Stimulated activated CD4-positive, alpha-beta T cell treated with anti-CD3 and anti-CD28 coated beads, Interleukin-2, amount 100 ng/mL, for 4 hours (primary cell): ENCODE measurements around the gene CD52.

ENCODE experiments used
- DNase-seq: peaks from one replicate; pipeline ENCODE4 v3.0.0-alpha.2; 2020; ENCODE audit warnings: low read depth

CD52 gene

GRCh38 chr1:26335774-26336476 is 18.2 kb downstream of the CD52 start:
- DNase-seq: no peak

- peak; percentile 85 for DNase-seq
These were observed 18.9 kb downstream of the CD52 start for GRCh38 chr1:26336477-26337205.

DNA sequence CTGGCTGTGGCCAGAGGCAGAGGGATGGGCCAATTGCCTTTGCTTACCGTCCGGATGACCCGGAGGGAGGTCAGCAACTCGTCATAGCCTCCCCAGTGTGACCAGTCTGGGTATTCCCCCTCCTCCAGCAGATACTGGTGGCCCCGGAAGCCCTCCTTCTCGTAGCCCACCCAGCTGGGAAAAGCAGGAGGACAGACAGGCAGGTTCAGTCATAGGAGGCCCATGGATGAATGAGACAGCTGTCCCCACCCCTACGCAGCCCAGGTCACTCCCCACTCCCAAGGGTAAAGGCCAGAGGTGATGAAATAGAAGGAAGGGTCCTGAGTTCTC is 19.4 kb downstream of the CD52 start:
- no peak for DNase-seq

GRCh38 chr1:26337625-26338024 is 19.9 kb downstream of the CD52 start:
- DNase-seq: no peak

DNA sequence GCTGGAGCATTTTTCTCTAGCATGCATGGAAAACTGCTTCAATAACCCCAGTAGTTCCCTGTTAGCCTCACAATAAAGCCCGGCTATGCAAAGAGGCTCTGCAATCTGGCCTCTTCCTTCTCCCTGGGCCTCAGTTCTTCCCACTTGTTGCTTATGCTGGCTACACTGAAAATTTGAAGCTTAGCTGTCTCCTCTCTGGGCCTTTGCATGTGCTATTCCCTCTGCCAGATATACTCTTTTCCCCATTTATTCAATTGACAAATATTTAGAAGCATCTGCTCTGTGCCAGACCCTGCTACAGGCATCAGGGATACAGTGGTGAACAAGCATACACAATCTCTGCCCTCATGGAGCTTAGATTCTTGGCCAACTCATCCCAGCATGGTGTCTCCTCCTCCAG is 20.9 kb downstream of the CD52 start:
- no peak for DNase-seq

DNA sequence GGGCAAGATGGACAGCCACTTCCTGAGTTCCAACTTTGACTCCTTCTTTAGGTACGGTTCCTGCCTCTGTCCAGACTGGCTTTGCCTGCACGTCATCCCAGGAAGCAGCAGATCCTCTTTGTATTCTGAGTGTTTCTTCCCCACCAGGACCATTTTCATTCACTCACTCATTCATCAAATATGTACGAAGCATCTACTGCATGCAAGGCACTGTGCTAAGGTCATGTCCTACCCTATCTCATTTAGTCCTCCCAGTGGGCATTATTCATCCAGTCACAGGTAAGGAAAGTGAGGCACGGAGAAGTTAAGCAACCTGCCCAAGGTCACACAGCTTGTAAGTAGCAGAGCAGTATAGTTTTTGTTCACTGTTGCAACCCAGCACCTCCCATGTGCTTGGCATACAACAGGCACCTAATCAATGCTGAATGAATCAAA is 22.3 kb downstream of the CD52 start:
- DNase-seq: no peak

DNA sequence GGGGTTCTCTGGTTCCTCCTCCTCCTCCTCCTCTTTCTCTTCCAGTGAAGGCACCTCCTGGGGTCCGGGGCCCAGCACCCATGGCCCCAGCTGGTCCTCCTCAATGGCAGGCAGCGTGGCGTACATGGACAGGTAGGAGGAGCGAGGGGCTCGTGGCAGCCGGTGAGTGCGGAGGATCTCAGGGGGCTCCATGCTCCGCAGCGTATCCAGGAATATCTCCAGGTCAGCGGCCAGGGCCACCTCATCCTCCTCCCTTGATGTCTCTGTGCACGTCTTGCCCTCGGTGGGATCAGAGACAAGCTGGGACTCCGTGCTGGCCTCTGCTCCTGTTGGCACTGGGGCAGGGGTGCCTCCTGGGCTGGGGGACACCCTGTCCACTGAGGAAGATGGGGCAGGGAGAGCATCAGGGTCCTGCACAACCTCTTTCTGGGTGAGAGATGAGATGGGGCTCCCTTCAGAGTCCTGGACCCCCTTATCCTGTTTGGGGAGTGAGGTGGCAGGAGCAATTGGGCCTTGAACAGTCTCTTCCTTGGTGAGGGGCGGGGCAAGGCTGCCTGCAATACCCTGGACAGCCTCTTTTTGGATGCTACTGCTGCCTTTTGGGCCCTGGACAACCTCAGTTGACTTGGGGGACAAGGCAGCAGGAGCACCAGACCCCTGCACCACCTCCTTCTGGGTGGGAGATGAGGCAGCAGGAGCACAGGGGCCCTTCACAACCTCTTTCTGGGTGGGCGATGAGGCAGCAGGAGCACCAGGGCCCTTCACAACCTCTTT is 26.6 kb downstream of the CD52 start:
- no peak for DNase-seq

DNA sequence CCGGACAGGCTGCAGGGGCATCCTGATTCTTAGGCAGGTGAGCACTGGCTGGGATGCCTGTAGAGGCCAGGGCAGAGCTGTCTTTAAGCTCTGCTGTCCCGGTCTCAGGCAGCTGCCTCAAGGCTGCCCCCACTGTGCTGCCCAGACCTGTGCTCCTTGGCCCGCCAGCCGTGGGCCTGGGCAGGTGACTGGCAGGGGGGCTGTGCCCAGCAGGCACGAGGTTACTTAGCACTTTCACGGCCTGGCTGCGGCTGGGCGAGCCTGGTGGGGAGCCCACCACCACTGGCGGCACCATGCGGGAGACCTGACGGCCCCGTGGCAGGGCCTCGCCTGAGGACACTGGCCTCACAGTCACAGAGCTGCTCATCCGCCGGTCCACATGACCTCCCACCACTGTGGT is 28.0 kb downstream of the CD52 start:
- no peak for DNase-seq

- no peak for DNase-seq
These were observed 28.7 kb downstream of the CD52 start for GRCh38 chr1:26346274-26347033.

- no peak for DNase-seq
These were observed 31.6 kb downstream of the CD52 start for GRCh38 chr1:26349188-26349876.

DNA sequence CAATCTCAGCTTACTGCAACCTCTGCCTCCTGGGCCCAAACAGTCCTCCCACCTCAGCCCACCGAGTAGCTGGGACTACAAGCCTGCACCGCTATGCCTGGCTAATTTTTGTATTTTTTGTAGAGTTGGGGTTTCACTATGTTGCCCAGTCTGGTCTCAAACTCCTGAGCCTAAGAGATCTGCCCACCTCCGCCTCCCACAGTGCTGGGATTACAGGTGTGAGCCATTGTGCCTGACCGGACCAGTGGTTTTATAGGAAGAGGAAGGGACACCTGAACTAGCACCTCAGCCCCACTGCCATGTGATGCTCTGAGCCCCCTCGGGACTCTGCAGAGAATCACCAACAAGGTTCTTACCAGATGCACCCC is 32.1 kb downstream of the CD52 start:
- no peak for DNase-seq

DNA sequence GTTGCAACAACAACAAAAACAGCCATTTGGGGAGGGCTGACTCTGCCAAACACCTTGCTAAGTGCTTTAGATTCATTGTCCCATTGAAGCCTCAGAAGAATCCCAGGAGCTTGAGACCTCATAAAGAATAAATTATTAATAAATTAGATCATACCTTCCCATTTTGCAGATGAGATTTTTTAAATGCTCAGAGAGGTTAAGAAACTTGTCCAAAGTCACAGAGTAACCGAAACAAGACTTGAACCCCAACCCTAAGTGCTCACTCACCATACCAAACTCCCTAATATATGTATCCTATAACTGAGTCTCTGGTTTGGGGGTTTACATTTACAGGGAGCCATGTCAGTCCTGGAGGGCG is 32.6 kb downstream of the CD52 start:
- no peak for DNase-seq

DNA sequence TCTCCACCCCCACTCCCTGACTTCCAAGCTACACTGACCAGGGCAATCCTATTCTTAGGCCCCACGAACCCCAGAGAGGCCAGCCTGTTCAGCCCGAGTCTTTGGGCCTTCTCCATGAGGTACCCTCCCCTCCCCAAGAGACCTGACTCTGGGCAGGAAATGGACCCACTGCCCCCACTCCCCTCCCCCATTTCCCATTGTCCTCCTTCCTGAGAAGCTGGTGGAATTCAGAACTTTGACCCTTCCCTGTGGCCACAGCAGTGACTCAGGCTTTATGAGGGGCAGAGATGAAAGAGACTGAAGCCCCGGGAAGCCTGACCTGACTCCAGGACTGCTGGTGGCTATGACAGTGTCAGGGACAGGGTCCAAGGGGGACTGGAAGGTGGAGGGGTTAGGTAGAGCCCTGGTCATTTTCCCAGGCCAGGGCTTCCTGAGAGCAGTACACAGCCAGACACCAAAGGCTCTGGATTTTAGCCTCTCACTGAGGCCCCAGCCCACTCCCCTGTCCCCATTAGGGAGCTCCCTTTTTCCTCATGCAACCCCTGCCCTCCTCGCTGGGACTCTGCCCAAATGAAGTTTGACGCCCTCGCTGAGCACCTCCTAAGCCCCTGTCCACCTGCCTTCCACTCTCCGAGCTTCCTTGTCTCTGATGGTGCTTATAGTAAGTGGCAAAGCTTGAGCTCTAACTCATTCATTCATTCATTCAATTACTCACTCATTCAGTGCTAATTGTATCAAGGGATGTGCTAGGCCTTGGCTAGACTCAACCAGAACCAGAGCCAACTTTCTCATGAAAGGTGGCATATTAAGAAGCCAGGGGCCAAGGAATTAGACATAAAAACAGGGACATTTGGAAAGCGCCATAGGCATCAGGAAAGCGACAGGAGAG is 33.2 kb downstream of the CD52 start:
- no peak for DNase-seq

GRCh38 chr1:26351590-26352337 is 34.0 kb downstream of the CD52 start:
- no peak for DNase-seq

DNA sequence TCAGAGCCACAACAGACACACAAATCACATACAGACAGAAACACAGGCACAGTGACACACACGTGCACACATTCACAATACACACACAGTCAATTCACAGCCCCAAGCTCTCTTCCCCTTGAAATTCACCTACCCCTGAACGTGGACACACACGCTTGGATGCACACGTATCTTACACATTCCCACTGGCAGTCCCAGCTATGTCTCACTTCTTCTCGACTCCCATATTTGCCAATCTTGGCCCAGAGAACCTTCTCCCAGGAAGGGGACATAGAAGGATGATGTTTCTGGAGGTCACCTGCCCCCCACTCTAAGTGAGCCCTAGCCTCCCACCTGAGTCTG is 34.6 kb downstream of the CD52 start:
- DNase-seq: no peak

- no peak for DNase-seq
These were observed 35.6 kb downstream of the CD52 start for GRCh38 chr1:26353210-26353859.

DNA sequence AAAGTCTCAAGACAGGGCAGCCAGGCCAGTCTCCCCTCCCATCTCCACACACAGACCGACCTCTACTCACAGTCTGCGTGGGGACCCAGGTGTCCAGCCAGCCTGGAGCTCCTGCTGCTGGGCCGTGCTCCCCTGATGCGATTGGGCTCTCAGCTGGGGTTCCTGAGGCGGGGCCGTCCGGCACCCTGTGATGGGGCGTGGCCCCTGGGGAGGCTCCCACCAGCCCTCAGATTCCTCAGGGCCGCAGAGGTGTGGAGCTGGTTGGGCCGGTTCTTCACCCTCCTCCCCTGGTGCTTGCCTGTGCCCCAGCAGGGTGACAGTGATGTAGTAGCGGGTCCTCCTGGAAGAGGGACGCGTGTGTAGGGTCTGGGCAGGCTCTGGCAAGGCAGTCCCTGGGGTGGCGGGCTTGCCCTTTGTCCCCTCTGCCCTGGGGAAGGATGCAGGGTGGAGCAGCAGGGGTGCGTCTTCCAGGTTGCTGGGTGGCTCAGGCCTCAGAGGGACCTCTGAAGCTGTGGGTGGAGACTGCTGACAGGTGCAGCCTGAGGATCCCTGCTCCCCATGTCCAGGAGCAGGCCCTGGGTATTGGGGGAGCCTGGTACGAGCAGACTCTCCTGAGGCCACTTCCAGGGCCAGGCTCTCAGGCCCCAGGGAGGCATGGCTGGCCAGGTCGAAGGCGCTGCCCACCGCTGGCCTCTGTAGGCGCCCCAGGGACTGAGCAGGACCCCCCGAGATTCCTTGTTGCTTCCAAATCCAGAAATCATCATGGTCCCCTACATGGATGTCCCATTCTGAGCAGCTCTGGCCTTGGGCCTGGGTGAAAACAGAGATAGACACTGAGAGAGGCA is 36.4 kb downstream of the CD52 start, which contains the start of gene CRYBG2:
Gene CRYBG2 (minus strand): TSS at position 155 of the 845 bp plus-strand sequence. CDS start 7,473 bp downstream, outside the sequence.
- no peak for DNase-seq

DNA sequence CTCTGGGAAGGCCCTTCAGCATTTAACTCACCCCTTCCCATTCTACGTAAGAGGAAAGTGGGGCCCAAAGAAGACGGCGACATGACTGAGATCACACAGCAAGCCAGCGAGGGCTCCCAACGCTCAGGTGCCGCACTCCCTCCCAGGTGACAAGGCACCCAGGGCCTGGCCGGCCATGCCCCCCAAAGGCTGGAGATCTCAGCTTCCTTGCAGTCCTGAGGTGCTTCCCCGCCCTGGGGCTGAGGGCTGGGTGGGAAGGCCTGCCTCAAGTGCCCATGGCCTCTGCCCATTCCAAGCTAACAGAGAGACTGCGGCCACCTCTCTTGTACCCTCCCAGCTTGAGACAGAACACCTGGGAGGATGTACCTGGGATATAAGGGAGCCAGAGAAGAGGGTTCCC is 37.2 kb downstream of the CD52 start:
- DNase-seq: no peak

GRCh38 chr1:26356106-26356505 is 38.3 kb downstream of the CD52 start:
- DNase-seq: no peak
